SK-N-SH treated with all-trans-retinoic acid at 6 μM for 48 hours (cell line): Measurements from ENCODE around the gene GAL.

Experiments
- ATAC-seq: fragments of 200-7000 bp; cut with Tn5 transposase; 3 replicates; pipeline ENCODE4 v1.9.1; 2020; ENCODE audit warnings: mild to moderate bottlenecking, moderate library complexity
- CREB5 ChIP-seq: fragments of 250-450 bp; sonication (Bioruptor Pico); IDR thresholded peaks from 2 replicates; pipeline ENCODE4 v1.5.1; 2020; ENCODE audit warnings: low read depth, mild to moderate bottlenecking, moderate library complexity
- CSDC2 ChIP-seq: fragments of 250-450 bp; sonication (Bioruptor Pico); IDR thresholded peaks from 2 replicates; pipeline ENCODE4 v1.5.0; 2020; ENCODE audit warnings: mild to moderate bottlenecking, moderate library complexity
- ESRRG ChIP-seq: fragments of 250-450 bp; sonication (Bioruptor Pico); IDR thresholded peaks from 2 replicates; pipeline ENCODE4 v1.6.1; 2021; ENCODE audit warnings: mild to moderate bottlenecking
- GLIS3 ChIP-seq: fragments of 250-450 bp; sonication (Bioruptor Pico); IDR thresholded peaks from 2 replicates; pipeline ENCODE4 v1.5.0; 2020; ENCODE audit warnings: mild to moderate bottlenecking, moderate library complexity
- ISL1 ChIP-seq: fragments of 250-450 bp; sonication (Bioruptor Pico); IDR thresholded peaks from 2 replicates; pipeline ENCODE4 v2.1.2; 2022; ENCODE audit warnings: mild to moderate bottlenecking, moderate library complexity
- POU6F1 ChIP-seq: fragments of 250-450 bp; sonication (Bioruptor Pico); IDR thresholded peaks from 2 replicates; pipeline ENCODE4 v1.8.0; 2021; ENCODE audit warnings: low read depth, mild to moderate bottlenecking, moderate library complexity, borderline replicate concordance
- PPARA ChIP-seq: fragments of 250-450 bp; sonication (Bioruptor Pico); IDR thresholded peaks from 2 replicates; pipeline ENCODE4 v1.5.0; 2020; ENCODE audit warnings: mild to moderate bottlenecking, borderline replicate concordance
- RARB ChIP-seq: fragments of 250-450 bp; sonication (Bioruptor Pico); IDR thresholded peaks from 2 replicates; pipeline ENCODE4 v1.8.0; 2021; ENCODE audit warnings: mild to moderate bottlenecking, moderate library complexity
- TOX ChIP-seq: fragments of 250-450 bp; sonication (Bioruptor Pico); IDR thresholded peaks from 2 replicates; pipeline ENCODE4 v1.8.0; 2021; ENCODE audit warnings: mild to moderate bottlenecking, moderate library complexity, borderline replicate concordance
- ZFP3 ChIP-seq: fragments of 250-450 bp; sonication (Bioruptor Pico); IDR thresholded peaks from 2 replicates; pipeline ENCODE4 v1.5.0; 2020; ENCODE audit warnings: mild to moderate bottlenecking, moderate library complexity
- ZFP30 ChIP-seq: fragments of 450-650 bp; formaldehyde crosslinking; IDR thresholded peaks from 2 replicates; pipeline ENCODE4 v1.5.0; 2022; ENCODE audit warnings: mild to moderate bottlenecking, moderate library complexity
- ZNF565 ChIP-seq: fragments of 450-650 bp; formaldehyde crosslinking; conservative IDR thresholded peaks from 2 replicates; pipeline ENCODE4 v1.5.0; 2020; ENCODE audit warnings: low read depth, mild to moderate bottlenecking, moderate library complexity
- ZNF70 ChIP-seq: fragments of 450-650 bp; formaldehyde crosslinking; IDR thresholded peaks from 2 replicates; pipeline ENCODE4 v1.5.0; 2020; ENCODE audit warnings: mild to moderate bottlenecking, moderate library complexity
- ZNF8 ChIP-seq: fragments of 450-650 bp; formaldehyde crosslinking; IDR thresholded peaks from 2 replicates; pipeline ENCODE4 v1.5.0; 2020; ENCODE audit warnings: mild to moderate bottlenecking, moderate library complexity

GAL gene

DNA sequence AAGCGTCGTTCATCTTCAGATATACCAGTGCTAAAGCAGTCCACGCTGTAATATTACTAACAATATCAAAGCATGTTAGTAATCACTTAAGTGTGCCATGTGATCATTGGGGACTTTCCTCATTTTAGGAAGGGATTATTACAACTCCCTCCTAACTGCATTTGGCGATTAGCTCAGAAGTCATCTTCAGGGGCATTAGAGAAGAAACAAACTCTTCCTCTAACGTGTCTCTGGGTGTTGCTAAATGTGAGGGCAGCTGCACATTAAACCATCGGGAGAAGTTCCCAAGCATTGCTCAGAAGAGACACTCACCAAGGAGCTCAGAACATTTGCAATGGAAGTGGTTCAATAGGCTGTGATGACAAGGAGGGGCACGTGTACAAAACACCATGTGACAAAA is 49.8 kb downstream of the GAL start:
- ATAC-seq = no peak
- TF ChIP-seq PPARA (CRISPR knock-in tag) = no peak
- TF ChIP-seq TOX (CRISPR knock-in tag) = no peak
- TF ChIP-seq ZFP3 (CRISPR knock-in tag) = no peak
- no peak for TF ChIP-seq CREB5
- TF ChIP-seq POU6F1 (CRISPR knock-in tag) = no peak
- TF ChIP-seq ZNF70 = no peak
- no peak for TF ChIP-seq ZNF8 (CRISPR knock-in tag)
- TF ChIP-seq ZFP30 (CRISPR knock-in tag) = no peak
- TF ChIP-seq GLIS3 (CRISPR knock-in tag) = no peak
- TF ChIP-seq CSDC2 = no peak
- no peak for TF ChIP-seq ISL1 (CRISPR knock-in tag)
- no peak for TF ChIP-seq RARB

GRCh38 chr11:68735125-68735524 is 50.8 kb downstream of the GAL start:
- TF ChIP-seq CSDC2 (no peak), TOX (CRISPR knock-in tag) (no peak), ESRRG (CRISPR knock-in tag) (no peak)
- TF ChIP-seq, all 23 proteins: peak for 0
- no peak for ATAC-seq

DNA sequence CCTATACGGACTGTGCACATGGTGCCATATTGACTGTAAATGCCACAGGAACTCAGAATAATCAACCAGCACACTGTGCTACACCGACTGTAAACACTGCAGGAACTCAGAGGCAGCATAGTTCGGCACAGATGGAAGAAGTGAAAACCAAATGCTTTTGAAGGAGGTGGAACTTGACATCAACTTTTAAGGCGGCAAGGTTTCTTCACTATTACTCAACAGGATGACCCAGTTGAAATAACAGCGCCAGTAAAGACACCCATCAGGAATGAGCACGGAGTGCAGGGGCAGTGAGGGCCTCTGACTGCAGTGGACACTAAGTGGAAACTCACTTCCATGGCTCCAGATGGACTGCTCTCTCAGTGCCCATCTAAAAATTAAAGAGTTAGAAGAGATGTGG is 51.3 kb downstream of the GAL start:
- TF ChIP-seq ZNF565 (CRISPR knock-in tag) (no peak), RARB (no peak), ZFP3 (CRISPR knock-in tag) (no peak), TOX (CRISPR knock-in tag) (no peak)
- ATAC-seq = no peak
